Hindlimb muscle (tissue), 1 donor: Measurements from ENCODE around the gene DUSP14. TPM values are rescaled to one million over a fixed set of nuclear protein-coding genes. Genes with fewer than 3 reads are reported as not detected.
A peak's percentile ranks its signal among the peaks of the same experiment; 100 is the strongest.

Experiments
- DNase-seq: peaks from one replicate; pipeline ENCODE4 v3.0.0-alpha.2; 2013
- polyA plus RNA-seq: library from polyadenylated mRNA; unstranded; fragments of 120-200 nt; gene quantifications from one replicate; pipeline ENCODE4 v1.2.1, GENCODE V29; 2013; ENCODE audit not compliant: insufficient read length

DUSP14 gene
- polyA plus RNA-seq, 1 donor: 9.9 TPM

GRCh38 chr17:37517881-37518280, 28.2 kb downstream of the DUSP14 start:
- no peak for DNase-seq

GRCh38 chr17:37518826-37519225, 29.1 kb downstream of the DUSP14 start:
- DNase-seq: no peak

- no peak for DNase-seq
These were observed 29.7 kb downstream of the DUSP14 start for GRCh38 chr17:37519251-37519985.

- DNase-seq: no peak
These were observed 30.5 kb downstream of the DUSP14 start for GRCh38 chr17:37520174-37520573.

- DNase-seq: no peak
These were observed 32.1 kb downstream of the DUSP14 start for GRCh38 chr17:37521821-37522220.

GRCh38 chr17:37523715-37524219, 34.1 kb downstream of the DUSP14 start:
- DNase-seq: no peak

GRCh38 chr17:37527249-37527851, 37.7 kb downstream of the DUSP14 start:
- DNase-seq: peak; percentile 40

- no peak for DNase-seq
These were observed 40.7 kb downstream of the DUSP14 start for GRCh38 chr17:37530420-37530819.

GRCh38 chr17:37532756-37533155, 43.1 kb downstream of the DUSP14 start:
- no peak for DNase-seq

- DNase-seq: no peak
These were observed 46.2 kb downstream of the DUSP14 start for GRCh38 chr17:37535906-37536305.

- no peak for DNase-seq
These were observed 49.4 kb downstream of the DUSP14 start for GRCh38 chr17:37538981-37539659.

GRCh38 chr17:37541880-37542660, 52.4 kb downstream of the DUSP14 start:
- no peak for DNase-seq

GRCh38 chr17:37543637-37544052, 54.0 kb downstream of the DUSP14 start:
- no peak for DNase-seq

- DNase-seq: no peak
These were observed 55.8 kb downstream of the DUSP14 start for GRCh38 chr17:37545486-37545885.

GRCh38 chr17:37546302-37546701, 56.6 kb downstream of the DUSP14 start:
- DNase-seq: peak; percentile 66

- DNase-seq: no peak
These were observed 58.3 kb downstream of the DUSP14 start for GRCh38 chr17:37547986-37548385.

GRCh38 chr17:37551788-37552187, 62.1 kb downstream of the DUSP14 start:
- no peak for DNase-seq

GRCh38 chr17:37553401-37553966, 63.8 kb downstream of the DUSP14 start:
- DNase-seq: no peak

- DNase-seq: no peak
These were observed 65.7 kb downstream of the DUSP14 start for GRCh38 chr17:37555386-37555785.

GRCh38 chr17:37557482-37557881, 67.8 kb downstream of the DUSP14 start:
- no peak for DNase-seq

- DNase-seq: no peak
These were observed 68.6 kb downstream of the DUSP14 start for GRCh38 chr17:37558299-37558698.

- DNase-seq: no peak
These were observed 72.5 kb downstream of the DUSP14 start for GRCh38 chr17:37562016-37562745.
